HL-60 (cell line): ENCODE data around the gene LMTK2.

ENCODE experiments used
- GABPA ChIP-seq: IDR thresholded peaks from 2 replicates; pipeline ENCODE4 v1.6.1; 2012; ENCODE audit warnings: low read depth
- POLR2AphosphoS5 ChIP-seq: IDR thresholded peaks from 2 replicates; pipeline ENCODE4 v1.6.1; 2012; ENCODE audit warnings: low read depth
- TF ChIP-seq, protein P1 (sequence below): IDR thresholded peaks from one replicate; pipeline ENCODE4 v1.5.1; 2011; ENCODE audit warnings: low read length, control low read depth, inconsistent platforms; ENCODE audit not compliant: insufficient read depth

DNA sequence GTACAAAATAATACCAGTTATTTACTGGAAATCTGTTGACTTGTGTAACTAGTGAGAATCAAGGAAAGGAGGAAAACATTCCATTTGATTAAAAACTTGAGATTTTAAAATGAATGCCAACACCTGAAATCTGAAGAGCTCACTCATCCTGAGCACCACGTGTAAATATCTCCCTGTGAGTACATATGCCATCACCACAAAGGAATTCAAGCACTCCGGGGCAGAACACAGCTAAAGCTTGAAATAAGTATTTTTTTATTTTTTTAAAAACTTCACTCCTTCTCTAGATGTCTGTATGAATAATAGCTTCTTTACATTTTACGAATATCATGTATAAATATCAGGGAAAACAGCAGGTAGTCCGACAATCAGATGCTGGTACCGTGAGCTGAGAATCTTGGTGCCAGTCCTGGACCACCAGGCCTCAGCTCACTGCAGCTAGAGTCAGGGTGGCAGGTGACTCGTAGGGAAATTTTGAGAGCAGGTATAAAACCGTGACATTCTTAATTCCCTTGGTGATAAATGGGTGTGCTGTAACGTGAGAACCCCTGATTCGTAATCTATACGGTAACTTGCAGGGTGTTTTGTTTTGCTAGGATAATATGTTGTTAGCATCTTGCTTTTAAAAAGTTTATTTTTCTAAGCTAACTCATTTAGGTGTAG lies 12.7 kb downstream of the LMTK2 start:
- TF ChIP-seq POLR2AphosphoS5: no peak
- TF ChIP-seq, protein P1, sequence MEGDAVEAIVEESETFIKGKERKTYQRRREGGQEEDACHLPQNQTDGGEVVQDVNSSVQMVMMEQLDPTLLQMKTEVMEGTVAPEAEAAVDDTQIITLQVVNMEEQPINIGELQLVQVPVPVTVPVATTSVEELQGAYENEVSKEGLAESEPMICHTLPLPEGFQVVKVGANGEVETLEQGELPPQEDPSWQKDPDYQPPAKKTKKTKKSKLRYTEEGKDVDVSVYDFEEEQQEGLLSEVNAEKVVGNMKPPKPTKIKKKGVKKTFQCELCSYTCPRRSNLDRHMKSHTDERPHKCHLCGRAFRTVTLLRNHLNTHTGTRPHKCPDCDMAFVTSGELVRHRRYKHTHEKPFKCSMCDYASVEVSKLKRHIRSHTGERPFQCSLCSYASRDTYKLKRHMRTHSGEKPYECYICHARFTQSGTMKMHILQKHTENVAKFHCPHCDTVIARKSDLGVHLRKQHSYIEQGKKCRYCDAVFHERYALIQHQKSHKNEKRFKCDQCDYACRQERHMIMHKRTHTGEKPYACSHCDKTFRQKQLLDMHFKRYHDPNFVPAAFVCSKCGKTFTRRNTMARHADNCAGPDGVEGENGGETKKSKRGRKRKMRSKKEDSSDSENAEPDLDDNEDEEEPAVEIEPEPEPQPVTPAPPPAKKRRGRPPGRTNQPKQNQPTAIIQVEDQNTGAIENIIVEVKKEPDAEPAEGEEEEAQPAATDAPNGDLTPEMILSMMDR: no peak
- no peak for TF ChIP-seq GABPA
